ENCODE measurements around the gene PRSS21. TPM values are rescaled to one million over a fixed set of nuclear protein-coding genes. Genes with fewer than 3 reads are reported as not detected.

The PRSS21 gene
- total RNA-seq, 1 experiment from 2014 or later: 1.5 TPM

- TF ChIP-seq ZNF532 (CRISPR knock-in tag; IDR thresholded peaks at IDR 0.05; ENCODE audit: borderline replicate concordance) (no peak), ZMAT4 (CRISPR knock-in tag; IDR thresholded peaks at IDR 0.05) (no peak), SP1 (CRISPR knock-in tag; conservative IDR thresholded peaks at IDR 0.05) (no peak), E2F5 (CRISPR knock-in tag; IDR thresholded peaks at IDR 0.05) (no peak)
These were observed 22.8 kb downstream of the PRSS21 start (continued) for GRCh38 chr16:2839650-2840450.

GRCh38 chr16:2840914-2841313, 23.9 kb downstream of the PRSS21 start:
- H3K4me3 Mint-ChIP-seq: no peak overlapping the region
- no peaks in the 10 kb centered on the region for H3K36me3 Mint-ChIP-seq
- H3K27me3 Mint-ChIP-seq (ENCODE audit: low read depth): peaks cover 17% of the 10 kb centered on the region
- H3K9me3 Mint-ChIP-seq: peaks cover 13% of the 10 kb centered on the region
- DNase-seq (ENCODE audit: low spot score) (no peak), ATAC-seq (no peak)
- ChIA-PET POLR2A (no interaction called here), CTCF (interaction anchor here (0.8 kb wide), 1 partner anchor 24 kb away, joined by 3 read pairs; the partner anchor contains the start of gene PRSS21)
- peaks cover 14% of the 10 kb centered on the region for H3K4me1 Mint-ChIP-seq
- H3K27ac Mint-ChIP-seq: no peak overlapping the region
- TF ChIP-seq HMGXB4 (CRISPR knock-in tag; IDR thresholded peaks at IDR 0.05) (no peak), TEAD1 (CRISPR knock-in tag; IDR thresholded peaks at IDR 0.05) (no peak), SOX15 (CRISPR knock-in tag; IDR thresholded peaks at IDR 0.05) (no peak), E2F5 (CRISPR knock-in tag; IDR thresholded peaks at IDR 0.05) (no peak), CREB1 (CRISPR knock-in tag; IDR thresholded peaks at IDR 0.05) (no peak), EMX1 (CRISPR knock-in tag; IDR thresholded peaks at IDR 0.05) (no peak), NFYB (CRISPR knock-in tag; conservative IDR thresholded peaks at IDR 0.05; ENCODE audit: low read depth) (no peak), ATF3 (CRISPR knock-in tag; conservative IDR thresholded peaks at IDR 0.05) (no peak), RORB (CRISPR knock-in tag; IDR thresholded peaks at IDR 0.05) (no peak), SP1 (CRISPR knock-in tag; conservative IDR thresholded peaks at IDR 0.05) (no peak), CTCF (IDR thresholded peaks at IDR 0.05) (no peak), CDX4 (CRISPR knock-in tag; IDR thresholded peaks at IDR 0.05; ENCODE audit: borderline replicate concordance) (no peak), ZNF138 (CRISPR knock-in tag; conservative IDR thresholded peaks at IDR 0.05) (no peak), MXD4 (CRISPR knock-in tag; IDR thresholded peaks at IDR 0.05; ENCODE audit: borderline replicate concordance) (no peak), IRF2 (CRISPR knock-in tag; IDR thresholded peaks at IDR 0.05; ENCODE audit: borderline replicate concordance, low read depth) (no peak), AFF4 (CRISPR knock-in tag; IDR thresholded peaks at IDR 0.05; ENCODE audit: borderline replicate concordance) (no peak), TP53 (CRISPR knock-in tag; IDR thresholded peaks at IDR 0.05) (no peak), OVOL2 (CRISPR knock-in tag; IDR thresholded peaks at IDR 0.05; ENCODE audit: borderline replicate concordance) (no peak)

Measured in WTC11 (cell line).